IPS-NIHi7 (cell line): Measurements from ENCODE around the gene PDPR.
"Not testable (repeated sequence)": the region's sequence is repeated elsewhere in the genome, so short reads cannot be mapped to it uniquely, and the experiment has no call there.

Experiments
- DNase-seq: peaks from one replicate; pipeline ENCODE4 v3.0.0; 2012; ENCODE audit warnings: mixed read lengths; ENCODE audit errors: extremely low spot score

Gene PDPR

GRCh38 chr16:70162041-70162451, 47.9 kb downstream of the PDPR start:
- peak; percentile 18 for DNase-seq

- no peak for DNase-seq
Measured at GRCh38 chr16:70163596-70163995, 49.5 kb downstream of the PDPR start.

GRCh38 chr16:70166688-70167087, 52.6 kb downstream of the PDPR start:
- not testable (repeated sequence) for DNase-seq

- DNase-seq, result not testable (repeated sequence)
Measured at GRCh38 chr16:70173212-70173837, 59.2 kb downstream of the PDPR start, which contains the start of gene CLEC18C. TSS of gene CLEC18C (plus strand) at chr16:70173787. CDS start at chr16:70174279, 492 bp downstream.

GRCh38 chr16:70173916-70174315, 59.8 kb downstream of the PDPR start:
- not testable (repeated sequence) for DNase-seq

- not testable (repeated sequence) for DNase-seq
Measured at GRCh38 chr16:70174387-70174932, 60.3 kb downstream of the PDPR start.

GRCh38 chr16:70187858-70188607, 73.9 kb downstream of the PDPR start:
- not testable (repeated sequence) for DNase-seq

- not testable (repeated sequence) for DNase-seq
Measured at GRCh38 chr16:70188608-70188915, 74.4 kb downstream of the PDPR start.

GRCh38 chr16:70190574-70190973, 76.4 kb downstream of the PDPR start:
- not testable (repeated sequence) for DNase-seq

GRCh38 chr16:70196683-70197300, 82.7 kb downstream of the PDPR start:
- DNase-seq, result not testable (repeated sequence)

GRCh38 chr16:70197611-70198010, 83.5 kb downstream of the PDPR start:
- DNase-seq, result not testable (repeated sequence)

GRCh38 chr16:70198230-70198629, 84.1 kb downstream of the PDPR start:
- not testable (repeated sequence) for DNase-seq

GRCh38 chr16:70198666-70199065, 84.5 kb downstream of the PDPR start:
- DNase-seq, result not testable (repeated sequence)

- not testable (repeated sequence) for DNase-seq
Measured at GRCh38 chr16:70199170-70199569, 85.0 kb downstream of the PDPR start.

- DNase-seq, result not testable (repeated sequence)
Measured at GRCh38 chr16:70200063-70200462, 85.9 kb downstream of the PDPR start.

GRCh38 chr16:70203508-70203907, 89.4 kb downstream of the PDPR start:
- DNase-seq, result not testable (repeated sequence)

GRCh38 chr16:70204010-70204409, 89.9 kb downstream of the PDPR start:
- DNase-seq, result not testable (repeated sequence)

GRCh38 chr16:70204668-70205405, 90.7 kb downstream of the PDPR start:
- not testable (repeated sequence) for DNase-seq

GRCh38 chr16:70206382-70206781, 92.2 kb downstream of the PDPR start:
- DNase-seq, result not testable (repeated sequence)
